NOMO-1 treated with dmso at 0.1 percent for 144 hours (cell line): ENCODE results near the gene KIF6.

Source experiments
- DNase-seq: peaks from one replicate; lab custom pipeline; 2025; ENCODE audit not compliant: unreplicated experiment; lab: John Stamatoyannopoulos, UW

KIF6 gene

GRCh38 chr6:39594285-39594684, 130.9 kb downstream of the KIF6 start:
- no peak for DNase-seq

DNA sequence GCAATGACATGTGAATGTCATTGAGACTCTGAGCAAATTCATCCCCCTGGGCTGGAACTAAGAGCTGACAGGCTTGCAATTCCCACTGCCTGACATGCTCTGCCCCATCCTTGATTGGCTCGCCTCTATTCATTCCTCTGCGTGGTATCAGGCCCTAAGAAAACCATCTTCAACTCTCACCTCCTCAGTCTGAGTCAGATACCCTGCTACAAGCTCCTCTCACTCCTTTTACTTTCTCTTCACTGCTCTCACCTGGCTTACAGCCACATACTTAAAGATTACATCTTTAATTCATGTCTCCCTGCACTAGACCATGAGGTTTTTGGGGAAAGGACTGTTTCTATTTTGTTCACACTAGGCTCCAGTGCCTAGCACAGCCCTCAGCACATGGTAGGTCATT, 131.6 kb downstream of the KIF6 start:
- DNase-seq = no peak

GRCh38 chr6:39590871-39591393, 134.3 kb downstream of the KIF6 start:
- DNase-seq = no peak

DNA sequence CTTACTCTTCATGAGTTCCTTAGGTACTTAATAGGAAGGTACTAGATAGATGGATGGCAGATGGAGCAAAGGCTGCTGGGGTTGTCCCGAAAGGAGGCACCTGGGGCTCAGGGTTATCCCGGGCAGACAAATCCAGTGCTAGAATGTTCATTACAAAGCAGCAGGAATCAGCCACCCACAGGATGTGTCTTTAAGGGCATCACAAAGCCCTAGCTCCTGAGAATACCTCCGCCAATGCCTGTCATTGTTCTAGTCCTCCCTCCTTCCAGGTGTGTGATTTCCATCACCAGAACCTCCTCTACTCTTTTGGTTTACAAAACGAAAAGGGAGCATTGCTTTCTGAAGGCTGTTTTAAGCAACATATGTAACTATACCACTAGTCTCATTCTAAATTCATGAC, 138.1 kb downstream of the KIF6 start:
- no peak for DNase-seq

- DNase-seq = no peak
These were observed 139.6 kb downstream of the KIF6 start for GRCh38 chr6:39585641-39586040.

- no peak for DNase-seq
These were observed 147.6 kb downstream of the KIF6 start for GRCh38 chr6:39577446-39578165.

DNA sequence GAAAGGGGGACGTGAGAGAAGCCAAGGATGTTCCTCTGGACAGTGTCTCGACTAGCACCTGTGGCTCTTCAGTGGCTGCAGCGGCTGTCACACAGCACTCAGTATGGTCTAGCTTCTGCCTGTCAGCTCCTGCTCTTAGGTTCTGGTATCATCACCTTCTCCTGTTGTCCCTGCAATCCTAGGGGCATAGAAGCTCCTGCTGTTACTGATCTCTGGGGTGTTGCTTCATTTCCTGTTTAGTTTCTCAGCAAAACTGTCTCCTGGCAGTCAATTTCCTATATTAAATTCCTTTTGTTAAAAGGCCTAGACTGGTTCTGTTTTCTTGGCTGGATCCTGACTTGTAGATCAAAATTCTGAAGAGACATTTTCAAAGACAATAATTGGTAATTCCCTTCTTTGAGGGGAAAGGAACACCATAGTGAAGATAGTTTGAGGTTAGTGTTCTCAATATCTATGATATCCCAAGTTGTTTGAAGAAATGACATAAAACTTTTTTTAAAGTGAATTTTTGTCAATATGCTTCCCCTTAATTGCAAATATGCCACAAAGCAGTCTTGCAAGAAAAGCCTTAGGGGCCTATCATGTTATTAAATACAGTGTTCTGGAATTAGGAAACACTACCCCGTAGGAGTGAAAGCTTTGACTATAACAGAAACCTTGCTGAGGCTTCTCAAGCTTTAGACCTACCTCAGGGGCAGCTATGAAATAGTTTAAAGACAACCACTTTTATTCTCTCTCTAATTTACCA, 148.5 kb downstream of the KIF6 start:
- no peak for DNase-seq

DNA sequence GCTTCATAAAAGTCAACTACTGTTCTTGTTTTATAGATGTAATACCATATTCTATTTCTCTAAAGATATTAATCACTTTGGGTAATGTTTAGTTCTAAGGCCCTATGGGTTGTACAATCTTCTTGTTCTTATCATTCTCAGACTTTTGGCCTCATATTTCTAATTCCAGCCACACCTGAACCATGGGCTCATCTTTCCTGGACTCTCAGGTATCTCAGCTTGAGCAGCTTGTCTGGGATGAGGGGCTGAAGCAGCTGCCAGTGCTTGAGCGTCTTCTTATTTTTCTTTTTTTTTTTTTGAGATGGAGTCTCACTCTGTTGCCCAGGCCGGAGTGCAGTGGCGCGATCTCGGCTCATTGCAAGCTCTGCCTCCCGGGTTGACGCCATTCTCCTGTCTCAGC, 150.2 kb downstream of the KIF6 start:
- no peak for DNase-seq

DNA sequence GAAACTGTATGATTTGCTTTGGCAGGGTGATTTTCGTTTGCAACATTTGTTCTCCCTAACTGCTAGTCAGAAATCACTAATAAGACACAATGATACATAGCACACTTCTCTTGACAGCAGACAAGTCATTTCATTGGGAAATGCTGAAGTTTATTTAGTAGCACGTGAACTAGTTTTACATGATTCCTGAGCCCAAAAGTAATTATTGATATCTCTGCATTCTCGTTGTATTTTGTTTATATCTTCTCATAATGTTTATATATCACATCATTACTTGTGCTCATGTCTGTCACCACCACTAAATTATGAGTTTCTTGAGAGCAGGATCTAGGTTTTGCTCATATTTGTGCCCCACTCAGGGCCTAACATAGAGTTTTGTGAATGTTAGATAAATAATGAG, 151.7 kb downstream of the KIF6 start:
- no peak for DNase-seq

GRCh38 chr6:39572661-39573340, 152.4 kb downstream of the KIF6 start:
- no peak for DNase-seq

DNA sequence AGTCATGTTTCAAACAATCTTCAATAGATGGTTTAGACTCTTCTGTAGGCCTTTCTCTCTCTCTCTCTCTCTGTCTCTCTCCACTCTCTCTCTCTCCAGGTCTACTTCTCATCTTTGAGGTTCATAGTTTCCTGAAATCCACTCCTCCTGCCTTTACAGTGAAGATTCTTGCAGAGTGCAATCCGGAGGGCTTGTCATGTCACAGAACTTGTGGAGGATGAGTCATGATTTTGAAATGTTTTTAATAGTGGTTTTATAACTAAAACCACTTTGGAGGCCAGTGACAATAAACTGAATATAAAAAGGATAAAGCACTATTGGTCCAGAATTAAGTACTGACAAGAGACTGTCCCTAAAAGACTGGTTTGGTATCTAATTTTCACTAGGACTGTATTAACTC, 156.3 kb downstream of the KIF6 start:
- no peak for DNase-seq

DNA sequence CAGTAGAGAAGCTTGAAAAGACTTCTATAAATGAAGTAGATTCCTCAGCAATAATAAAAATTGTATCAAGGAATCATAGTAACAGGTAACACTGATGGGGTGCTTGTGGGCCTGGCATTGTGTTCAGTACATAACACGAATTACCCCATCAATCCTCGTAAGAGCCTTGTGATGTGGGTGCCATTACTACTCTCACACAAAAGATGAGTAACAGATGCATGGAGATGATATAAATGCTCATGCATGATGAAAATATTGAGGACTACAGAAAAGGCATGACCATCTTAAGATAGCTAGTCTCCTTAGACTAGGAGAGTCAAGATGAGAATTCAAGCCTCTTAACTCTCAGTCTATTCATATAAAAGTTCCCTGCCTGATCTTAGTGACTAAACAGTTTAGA, 158.1 kb downstream of the KIF6 start:
- DNase-seq = no peak

DNA sequence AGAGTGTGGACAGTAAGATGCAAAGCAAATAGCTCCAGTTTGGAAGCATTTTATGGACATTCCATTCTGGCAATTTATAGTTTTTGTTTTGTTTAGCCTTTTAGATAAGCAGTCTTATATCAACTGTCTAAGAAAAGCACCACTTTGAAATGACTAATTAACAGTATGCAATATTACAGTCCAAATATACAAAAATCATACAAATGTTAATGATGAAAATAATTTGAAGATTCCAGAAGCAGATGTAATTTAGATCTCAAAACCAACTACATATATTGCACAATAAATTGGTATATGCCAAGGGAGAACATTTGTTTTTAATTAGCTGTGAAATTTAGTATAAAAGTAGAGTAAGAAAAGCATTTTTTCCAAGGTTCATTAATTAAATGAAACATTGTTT, 158.8 kb downstream of the KIF6 start:
- no peak for DNase-seq

DNA sequence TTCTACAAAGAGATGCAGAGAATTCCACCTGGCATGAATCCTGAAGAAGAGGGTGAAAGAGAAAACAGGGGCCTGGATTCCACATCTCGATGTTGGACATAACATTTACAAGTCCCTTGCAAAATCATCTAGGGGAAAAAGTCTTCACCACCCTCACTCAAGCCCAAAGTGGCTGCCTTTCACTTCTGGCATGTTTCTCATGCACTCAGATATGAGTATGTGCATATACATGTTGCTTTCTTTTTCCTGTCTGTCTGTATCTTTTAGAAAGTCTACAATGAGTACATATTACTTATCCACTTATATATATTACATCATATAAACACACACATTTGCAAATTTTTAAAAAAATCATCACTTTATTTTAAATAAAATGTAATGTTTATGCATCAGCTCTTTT, 159.3 kb downstream of the KIF6 start:
- no peak for DNase-seq

DNA sequence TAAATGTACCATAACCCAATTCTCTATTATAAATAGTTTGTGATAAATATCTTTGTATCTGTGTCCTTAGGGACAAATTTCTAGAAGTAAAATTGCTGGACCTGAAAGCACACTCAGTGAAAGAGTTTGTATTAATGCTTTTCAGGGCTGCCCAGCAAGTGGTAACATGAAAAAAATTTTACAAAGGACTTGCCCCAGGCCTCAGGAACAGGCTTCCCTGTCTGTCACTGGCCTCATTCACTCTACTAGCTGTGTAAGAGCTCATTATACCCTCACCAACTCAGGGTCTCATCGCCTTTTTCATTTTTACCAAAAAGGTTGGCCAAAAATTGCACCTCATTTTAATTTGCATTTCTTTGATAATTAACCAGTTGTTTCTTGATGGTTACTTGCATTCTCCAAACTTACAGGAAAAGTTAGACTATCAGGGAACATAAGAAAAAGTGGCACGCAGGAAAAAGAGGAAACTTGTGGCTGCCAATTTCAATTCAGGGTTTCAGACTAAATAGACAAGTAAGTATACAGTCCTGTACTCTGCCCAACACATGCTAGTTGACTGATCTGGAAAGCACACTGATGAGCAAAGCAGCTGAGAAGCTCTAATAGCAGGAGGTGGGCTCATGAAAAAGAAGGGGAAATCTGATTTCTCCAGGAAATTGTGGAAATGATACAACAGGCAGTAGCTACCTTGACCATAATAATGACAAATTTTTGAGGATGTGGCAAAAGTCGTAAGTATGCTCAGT, 161.5 kb downstream of the KIF6 start:
- DNase-seq = no peak

DNA sequence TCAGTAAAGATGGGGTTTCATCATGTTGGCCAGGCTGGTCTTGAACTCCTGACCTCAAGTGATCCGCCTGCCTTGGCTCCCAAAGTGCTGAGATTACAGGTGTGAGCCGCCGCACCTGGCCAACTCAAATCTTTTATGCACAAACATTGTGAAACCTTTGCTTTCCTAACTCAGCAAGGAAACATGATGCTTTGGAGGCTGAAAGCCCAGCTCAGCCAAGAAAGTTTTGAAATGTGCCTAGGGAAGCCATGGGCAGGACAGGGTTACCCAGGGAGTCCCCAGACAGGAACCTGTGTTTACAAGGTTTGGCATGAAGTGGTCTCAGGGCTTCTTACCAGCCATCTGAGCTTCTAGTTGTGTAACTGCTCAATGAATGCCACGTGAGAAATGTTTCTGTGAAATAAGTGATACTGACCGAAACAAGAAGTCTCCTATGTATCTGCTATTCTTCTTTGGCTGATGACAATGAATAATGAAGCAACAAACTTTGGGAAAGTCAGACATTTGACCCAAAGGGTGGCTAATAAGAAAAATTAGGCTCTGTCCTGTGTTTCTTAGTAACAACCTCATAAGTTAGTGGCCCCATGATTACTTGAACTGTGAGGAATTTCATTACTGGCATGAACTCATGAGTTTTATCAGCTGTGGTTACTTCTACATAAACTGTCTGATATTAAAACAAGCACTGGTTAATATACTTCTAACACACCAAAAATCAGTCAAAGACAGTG, 163.5 kb downstream of the KIF6 start:
- DNase-seq = no peak

DNA sequence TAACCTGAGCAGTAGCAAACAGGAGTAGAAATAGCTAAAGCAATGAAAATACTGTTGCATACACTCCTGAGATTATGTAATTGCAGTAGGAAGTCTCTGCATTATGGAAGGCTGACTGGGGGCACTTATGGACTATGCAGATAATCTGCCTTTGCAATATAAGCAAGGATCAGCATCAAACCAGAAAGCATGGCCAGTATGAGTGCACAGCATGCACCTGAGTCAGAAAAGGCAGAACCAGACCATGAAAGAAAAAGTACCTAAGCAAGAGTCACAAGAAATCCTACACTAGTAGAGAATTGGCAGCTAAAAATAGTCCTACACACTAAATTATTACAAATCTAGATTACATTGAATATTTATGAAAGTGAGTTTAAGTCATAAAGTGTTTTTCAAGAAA, 164.3 kb downstream of the KIF6 start:
- no peak for DNase-seq

DNA sequence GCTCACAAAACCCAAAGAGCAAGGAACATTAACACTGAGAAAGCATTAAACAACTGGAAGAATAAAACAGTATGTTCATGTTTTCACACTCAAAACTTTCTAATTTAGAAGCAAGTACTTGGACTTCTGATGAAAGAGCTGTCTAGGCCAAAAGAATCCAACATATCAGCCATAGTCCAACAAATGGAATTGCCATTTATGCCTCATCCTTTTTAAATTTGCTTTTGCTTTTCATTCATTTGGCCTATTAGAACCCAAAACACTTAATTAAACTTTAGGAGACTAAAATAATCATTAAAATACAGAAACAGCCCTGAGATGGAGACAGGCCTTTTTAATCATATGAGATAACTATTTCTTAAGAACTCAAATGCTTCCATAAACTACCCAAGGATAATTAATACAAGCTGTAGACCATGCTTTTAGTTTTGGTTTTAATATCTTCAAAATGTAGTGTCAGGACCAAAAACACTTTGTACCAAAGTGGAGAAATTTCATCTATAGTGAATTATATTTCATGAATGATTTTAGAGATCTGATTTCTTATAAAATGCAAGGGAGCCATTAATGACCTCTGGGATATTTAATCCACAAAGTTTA, 166.5 kb downstream of the KIF6 start:
- no peak for DNase-seq

DNA sequence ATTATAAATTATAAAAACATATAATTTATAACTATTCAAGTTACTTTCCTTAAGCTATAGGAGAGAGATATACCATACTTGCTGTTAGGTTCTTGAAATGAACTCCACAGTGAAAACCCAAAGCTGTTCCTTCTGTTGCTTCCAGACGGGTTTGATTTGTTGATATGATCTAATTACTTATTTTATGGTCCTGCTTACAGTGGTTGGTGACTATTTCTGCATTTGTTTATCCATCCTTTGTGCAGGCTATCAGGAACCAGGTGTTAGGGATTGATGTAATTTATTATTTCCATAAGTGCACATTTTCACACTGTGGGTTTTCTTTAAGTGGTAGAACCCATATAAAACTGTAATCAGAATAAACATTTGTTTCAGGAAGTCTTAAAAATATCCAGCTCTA, 167.1 kb downstream of the KIF6 start:
- DNase-seq = no peak

DNA sequence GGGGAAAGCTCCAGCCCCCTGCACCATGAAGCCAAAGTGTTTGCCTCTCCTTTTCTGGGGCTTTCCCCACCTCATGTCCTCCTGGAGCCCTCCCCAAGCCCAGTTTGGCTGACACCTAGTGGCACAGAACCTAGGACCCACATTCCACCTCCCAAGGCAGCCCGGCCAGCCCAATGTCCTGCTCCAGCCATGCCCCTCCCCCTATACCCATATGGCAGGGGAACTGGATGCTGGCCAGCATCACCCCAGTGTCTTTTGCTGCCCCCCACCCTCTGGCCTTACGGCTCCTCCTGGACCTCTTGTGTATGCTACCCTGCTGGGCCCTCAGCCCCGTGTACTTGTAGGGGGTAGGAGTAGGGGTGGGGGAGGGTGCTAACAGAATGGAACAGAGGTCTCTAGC, 170.1 kb downstream of the KIF6 start:
- no peak for DNase-seq
